Measurements from ENCODE around the gene ISL1.

The ISL1 gene

DNA sequence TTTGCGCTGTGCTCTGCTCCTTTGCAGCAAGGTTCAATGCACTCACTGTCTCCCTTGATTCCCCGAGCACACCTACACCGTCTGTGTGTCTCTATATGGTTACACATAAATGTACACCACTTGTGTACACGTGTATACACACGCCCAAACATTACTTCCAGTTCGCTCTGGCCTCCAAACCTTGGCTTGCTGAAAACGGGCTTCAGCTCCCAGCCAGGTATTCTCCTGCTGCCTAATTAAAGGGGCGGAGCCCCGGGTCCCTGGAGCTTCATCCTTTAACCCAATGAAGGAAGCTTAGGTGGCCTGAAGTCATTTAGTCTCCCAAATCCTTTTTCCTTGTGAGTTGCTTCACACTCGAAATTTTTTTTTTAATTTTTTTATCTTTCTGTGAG, 4.6 kb downstream of the ISL1 start:
- DNase-seq, result no peak

DNA sequence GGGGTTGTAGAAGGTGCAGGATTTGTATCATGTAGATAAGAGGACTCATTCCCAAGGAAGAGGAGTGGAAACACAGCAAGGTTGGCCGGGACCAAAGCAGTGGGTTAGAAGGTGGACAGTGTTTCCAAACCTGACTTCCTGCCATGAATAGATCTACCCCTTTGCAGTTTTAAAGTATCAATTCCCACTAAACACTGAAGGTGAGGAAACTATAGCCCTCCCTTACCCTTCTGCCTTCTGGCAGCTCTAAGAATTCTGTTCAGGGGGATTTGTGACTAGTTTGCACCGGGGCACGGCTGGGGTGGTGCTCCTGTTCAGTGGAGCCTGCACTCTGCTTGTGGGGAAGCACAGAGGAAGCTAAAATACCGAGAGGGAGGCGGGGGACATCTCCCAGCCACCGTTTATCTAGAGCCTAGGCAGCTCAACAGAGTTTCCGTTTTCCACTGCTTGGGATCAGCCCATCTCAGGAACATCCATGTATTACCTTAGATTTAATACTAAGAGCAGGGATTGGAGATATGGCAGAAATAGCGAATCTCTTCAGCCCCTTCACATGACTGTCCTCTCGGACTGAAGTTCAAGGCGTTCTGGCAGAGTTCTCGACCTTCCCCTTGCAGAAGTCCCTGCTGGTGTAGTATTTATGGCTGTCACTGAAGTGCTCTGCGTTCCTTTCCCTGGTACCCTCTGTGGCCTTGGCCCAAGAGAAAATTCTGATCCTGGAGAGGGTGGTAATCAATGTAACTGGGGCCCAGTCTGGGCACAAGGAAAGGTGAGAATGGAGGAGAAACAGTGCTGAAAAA, 5.4 kb downstream of the ISL1 start:
- no peak for DNase-seq

DNA sequence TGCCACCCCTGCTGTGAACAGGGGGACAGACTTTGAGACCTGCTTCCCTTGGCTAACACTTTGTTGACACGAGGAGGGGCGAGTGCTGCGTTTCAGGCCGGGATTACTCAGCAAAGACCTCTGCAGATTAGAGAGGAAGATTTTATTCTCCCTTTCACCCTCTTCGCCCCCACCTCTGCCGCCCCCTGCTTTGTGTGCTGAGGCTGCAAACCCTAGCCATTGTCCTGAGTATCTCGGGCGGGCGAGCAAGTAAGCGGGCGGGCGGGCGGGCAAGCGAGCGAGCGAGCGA, 6.0 kb downstream of the ISL1 start:
- no peak for DNase-seq

DNA sequence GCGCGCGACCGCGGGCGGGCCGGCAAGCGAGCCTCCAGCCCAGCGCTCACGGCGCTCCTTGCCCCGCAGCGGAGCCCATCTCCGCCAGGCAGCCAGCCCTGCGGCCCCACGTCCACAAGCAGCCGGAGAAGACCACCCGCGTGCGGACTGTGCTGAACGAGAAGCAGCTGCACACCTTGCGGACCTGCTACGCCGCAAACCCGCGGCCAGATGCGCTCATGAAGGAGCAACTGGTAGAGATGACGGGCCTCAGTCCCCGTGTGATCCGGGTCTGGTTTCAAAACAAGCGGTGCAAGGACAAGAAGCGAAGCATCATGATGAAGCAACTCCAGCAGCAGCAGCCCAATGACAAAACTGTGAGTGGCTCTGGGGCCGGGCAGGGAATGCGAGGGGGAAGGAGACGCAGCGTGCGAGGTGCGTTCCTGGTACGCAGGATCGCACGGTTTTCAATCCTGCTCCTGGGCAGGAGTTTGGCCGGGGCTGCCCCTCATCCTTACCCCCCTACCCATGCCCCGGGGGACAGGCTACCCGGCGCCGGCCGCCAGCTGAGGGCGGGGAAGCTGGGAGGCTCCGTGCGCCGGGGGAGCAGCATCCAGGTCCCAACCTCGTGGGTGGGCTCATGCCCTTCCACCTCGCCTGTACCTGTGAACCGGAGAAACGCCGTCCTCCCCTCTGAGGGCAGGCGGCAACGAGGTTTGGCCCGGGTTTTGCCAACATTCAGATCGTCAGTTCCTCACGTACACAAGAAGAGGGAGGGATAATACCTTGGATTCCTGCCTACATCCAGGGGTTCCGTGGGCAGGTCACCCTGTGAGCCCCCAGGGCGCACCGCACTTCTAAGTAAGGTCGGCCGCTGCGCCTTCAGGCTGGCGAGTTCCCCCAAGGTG, 6.6 kb downstream of the ISL1 start:
- no peak for DNase-seq

DNA sequence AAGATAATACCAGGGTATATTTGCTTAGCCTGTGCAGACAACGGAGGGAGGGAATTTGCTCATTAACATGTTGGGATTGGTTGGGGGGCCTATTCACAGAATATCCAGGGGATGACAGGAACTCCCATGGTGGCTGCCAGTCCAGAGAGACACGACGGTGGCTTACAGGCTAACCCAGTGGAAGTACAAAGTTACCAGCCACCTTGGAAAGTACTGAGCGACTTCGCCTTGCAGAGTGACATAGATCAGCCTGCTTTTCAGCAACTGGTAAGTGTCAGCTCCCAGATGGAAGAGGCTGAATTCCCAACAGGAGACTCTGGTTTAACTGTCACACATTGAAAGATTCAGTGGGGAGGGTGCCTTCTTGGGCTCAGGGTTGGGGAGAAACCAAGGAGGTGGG, 7.9 kb downstream of the ISL1 start:
- no peak for DNase-seq

DNA sequence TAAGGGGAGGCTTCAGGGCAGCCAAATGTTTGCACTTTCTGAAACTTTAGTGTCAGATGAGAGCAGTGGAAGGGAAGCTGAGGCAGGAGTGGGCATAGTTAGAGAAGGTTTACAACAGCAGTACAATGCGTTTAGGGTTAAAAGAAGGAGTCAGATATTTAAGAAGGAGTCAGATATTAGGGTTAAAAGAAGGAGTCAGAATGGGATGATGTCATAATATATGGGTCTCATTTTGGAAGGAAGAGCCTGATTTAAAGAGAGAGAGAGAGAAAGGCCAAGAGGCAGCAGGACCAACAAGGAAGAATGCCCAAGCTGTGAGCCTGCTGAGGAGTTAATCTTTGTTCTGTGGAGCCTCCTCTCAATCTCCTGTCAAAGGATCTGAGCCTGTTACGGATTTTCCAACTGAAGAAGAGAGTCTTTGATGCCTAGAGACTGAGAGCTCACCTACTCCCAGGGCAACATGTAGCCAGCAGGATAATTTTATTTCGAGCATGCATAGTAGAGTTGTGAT, 9.5 kb downstream of the ISL1 start:
- no peak for DNase-seq

DNA sequence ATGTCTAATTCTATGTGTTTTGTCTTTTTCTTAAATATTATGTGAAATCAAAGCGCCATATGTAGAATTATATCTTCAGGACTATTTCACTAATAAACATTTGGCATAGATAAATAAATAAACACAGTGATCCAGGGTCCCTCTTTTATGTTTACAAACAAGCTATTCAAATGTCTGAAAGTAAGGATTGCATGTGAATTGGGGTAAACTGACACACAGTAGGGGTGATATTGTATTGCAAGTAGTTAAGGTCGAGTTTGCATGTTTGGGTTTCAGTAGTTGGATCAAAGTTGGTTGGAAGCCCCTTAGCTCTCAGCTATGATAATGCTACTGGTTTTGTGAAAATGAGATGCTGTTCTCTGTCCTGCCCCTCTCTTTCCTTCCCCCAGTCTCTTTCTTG, 11.4 kb downstream of the ISL1 start:
- no peak for DNase-seq

DNA sequence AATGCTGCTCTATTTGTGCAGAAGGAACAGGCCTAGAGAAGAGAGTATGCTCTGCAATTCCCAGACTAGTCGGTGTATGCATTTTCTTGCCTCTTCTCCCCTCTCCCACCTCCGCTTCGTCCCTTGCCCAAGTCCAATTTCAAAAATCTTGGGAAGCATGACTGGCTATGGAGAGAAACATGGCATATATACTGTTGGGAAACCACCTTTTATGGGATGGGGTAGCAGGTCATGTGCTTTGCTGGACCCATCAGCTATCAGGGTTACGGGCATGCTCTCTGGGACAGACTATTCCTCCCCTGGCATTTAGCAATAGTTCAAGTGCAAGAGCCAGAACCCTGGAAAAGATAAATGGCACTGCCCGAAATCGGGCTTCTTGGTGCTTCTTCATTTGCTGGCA, 12.0 kb downstream of the ISL1 start:
- no peak for DNase-seq

DNA sequence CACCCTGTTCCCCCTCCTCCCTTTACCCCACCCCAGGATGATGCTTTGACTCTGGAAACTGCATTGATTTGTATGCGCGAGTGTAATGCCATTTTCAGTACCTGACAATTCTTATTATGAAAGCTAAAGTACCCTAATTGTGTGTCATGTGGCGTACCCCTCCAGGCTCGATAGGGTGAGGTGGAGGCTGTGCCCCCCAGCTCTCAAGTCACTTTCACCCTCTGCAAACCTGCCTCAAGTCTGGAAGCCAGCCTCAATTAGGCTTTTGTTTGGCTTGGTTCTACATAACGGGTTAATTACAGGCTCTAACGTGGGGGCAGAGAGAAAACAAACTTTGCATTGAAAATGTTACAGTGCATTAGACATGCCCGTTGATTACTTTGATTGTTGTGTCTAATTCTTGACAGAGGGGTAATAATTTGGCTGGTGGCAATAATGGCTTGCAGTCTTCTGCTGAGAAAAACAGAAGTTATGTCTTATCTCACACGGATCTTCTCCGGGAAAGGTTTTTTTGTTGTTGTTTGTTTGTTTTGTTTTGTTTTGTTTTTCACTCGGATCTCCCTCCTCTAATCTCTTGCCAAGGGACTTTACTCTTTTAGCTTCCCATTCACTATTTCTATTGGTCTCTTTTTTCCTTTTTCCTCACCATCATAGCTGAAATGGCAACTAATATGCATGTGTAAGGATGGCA, 12.6 kb downstream of the ISL1 start:
- DNase-seq, result no peak

DNA sequence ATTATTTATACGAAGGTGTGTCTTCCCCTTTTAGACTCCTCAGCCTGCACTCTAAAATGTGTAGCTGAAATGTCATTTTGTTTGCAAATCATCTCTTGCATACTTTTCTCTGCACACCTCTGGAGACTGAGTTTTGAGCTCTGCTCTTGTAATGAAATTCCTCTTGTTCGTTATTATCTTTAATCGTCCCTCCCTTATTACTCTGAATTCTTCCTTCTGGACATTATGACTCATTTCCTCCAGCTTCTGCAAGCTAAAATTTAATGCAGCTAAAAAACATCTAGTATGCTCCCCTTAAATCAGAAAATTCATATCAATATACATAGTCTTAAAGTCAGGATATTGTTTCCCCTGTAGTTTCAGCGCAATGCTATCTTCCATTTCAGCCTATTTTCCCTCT, 13.5 kb downstream of the ISL1 start:
- no peak for DNase-seq

DNA sequence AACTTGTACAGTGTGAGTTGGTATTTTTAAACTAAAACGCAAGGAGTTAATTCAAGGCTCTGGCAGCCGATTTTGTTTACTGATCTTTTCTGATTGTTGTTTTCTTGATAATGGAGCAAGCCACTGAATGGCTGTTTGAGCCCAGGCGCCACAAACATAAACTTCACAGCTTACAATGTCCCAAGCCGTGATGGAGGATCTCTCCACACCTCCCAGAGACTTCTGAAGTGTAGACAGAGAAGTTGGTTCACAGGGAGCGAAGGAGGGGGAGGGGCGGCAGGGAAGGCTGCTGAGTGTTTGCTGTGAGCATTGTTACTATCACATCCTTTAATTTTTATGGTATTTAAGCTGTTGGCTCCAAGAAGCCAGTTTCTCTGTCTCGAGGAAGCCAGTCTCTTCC, 14.7 kb downstream of the ISL1 start:
- DNase-seq, result no peak

DNA sequence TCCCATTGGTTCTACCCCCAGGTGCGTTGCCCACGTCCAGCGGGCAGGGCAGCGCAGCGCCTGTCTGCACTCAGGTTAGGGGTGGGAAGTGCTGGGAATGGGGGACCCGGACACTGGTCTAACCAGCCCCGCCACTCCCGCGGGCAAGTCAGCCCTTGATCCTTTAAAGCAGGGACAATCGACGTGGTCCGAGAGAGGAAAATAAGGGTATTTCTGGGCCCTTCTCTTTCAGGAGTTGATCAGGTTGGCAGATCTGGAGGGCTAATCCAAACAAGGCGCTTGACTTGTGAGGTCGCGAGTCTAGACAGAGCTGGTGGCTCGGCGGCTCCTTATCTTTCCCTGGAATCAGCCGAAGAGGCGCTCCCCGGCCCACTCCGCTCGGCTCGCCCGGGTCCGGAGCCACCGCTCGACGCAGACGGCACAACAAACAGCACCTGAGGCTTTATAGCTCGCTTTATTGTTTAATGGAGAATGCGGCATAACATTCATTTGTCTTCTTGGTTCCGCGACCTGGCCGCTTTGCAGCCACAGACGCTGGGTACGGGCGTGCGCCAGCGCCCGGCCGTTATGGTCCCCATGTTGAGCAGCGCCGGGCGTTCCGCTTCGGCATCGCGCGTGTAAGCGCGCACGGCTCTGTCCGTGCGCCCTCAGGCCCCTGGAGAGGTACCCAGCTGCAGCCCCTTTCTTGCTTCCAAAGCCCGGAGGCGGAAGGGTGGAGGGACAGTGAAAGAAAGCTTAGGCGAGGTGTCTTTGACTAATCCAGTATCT, 15.8 kb downstream of the ISL1 start:
- no peak for DNase-seq

DNA sequence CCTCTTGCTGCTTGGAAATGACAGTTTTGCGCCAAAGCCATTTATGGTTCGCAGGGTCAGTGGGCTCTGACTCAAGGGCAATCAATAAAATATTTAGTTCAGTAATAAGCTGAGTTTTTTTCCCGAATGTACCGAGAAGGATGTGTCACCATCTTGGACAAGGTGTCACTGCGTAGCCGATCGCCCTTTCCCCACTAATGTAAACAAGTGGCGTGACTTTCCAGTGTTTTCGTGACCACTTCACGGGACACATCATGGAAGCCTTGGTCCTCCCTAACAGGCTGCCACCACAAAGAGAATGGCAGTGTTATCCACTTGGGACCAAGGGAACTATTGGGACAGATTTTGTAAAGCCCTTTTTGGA, 16.4 kb downstream of the ISL1 start:
- no peak for DNase-seq

DNA sequence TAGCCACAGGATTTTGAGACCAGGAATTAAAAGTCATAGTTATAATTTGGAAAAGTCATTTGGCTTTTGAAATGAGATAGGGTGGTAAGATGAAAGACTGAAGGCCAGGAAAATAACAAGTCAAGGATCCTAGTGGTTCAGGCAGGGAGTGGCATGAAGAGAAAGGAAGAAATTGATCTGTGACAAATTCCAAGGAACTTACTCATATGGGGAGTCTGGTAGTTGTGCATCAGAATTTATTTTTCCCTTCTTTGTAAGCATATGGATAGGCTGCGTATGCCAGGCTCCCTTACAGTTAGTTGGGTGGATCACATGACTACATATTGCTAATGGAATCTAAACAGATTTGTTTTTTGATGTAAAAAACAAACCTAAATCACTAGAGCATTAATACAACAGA, 21.0 kb downstream of the ISL1 start:
- DNase-seq, result no peak

DNA sequence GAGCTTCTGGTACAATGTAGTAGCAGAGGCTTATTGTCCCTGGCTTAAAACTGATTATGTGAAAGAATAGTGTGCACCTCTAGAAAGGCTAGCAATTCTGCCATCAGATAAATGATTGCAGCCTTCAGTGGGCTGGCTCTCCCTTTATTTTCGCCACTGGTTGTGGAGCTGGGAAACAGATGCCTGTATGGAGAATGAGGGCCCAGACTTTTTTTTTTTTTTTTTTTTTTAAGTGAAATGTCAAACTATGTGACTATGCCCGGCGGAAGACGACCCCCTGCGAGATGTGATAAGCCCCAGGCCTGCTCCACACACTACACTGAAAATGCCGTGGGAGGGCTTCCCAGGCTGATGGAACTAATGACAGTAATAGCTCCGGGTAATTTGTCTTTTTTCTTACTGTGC, 28.7 kb downstream of the ISL1 start:
- DNase-seq, result no peak

DNA sequence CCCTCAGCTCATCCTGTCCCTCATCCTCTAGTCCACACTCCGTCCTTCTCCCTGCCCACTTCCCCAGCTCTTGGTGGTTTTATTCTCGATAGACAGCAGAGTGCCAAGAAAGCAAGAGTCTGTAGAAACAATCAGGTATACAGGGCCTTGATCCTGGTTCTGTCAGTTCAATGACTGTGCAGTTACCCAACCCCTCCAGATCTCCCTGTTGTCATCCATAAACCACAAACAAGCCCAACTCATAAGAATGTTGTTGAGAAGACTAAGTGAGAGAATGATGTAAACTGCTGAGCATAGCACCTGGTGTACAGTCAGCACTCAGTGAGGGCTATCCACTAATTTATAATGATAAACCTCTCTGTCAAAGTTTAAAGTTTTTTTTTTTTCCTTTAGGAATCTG, 31.3 kb downstream of the ISL1 start:
- no peak for DNase-seq

DNA sequence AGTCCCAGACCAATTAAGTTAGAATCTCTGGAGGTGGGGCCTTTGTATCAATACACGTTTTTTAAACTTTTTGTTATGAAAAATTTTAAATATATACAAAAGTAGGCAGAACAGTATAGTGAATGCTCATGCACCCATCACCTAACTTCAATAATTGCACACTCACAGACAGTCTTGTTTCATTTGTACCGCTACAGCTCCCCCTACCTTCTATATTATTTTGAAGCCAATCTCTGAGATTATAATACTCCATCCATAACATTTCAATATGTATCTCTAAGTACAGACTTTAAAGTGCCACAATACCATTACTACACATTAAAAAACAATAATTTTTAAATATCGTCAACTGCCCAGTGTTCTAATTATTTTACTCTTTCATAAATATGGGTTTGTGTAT, 32.9 kb downstream of the ISL1 start:
- no peak for DNase-seq

DNA sequence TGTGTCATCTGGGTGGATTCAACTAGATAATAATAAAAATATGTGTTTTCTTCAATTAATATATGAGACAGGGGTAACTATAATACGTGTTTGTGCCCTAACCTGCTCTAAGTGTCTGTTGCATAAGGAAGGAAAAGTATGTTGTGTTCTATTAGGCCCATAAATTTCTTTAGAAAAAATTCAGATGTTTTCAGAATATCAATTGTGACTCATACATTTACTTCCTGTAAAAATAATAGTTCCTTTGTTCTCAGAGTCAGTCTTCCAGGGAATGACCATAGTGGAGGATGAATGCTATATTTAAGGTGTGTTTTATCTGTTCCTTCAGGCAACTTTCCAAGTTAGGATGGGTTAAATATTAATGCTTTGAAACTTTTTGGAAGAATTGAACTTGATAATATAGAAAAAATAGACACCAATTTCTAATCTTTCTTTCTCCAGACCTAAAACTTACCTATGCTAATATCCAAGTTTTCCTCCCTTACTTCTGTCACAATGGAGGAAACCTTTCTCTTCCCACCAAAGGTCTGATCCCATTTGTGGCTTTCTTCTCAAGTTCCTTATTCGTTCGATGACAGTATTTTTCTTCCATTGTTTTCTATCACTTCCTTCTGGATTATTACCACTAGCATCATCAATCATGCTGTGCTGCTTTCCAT, 49.9 kb downstream of the ISL1 start:
- DNase-seq, result no peak

DNA sequence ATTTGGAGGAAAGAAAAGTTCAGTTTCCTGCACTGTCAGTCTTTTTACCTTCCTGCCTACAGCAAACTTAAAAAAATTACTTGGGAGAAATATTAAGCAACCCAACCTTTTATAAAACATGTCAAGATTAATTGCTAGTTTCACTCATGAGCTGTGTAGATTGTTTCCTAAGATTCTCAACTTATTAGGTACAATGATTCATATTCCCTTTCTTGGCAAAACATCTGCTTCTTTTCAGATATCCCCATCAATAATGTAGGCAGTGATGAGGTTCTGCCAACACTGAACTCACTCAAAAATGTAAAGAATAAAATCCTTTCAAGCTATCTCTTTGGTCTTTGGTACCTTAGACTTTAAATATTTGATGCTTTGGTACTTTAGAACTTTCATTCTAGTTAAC, 56.0 kb downstream of the ISL1 start:
- no peak for DNase-seq
